HTERT RPE-1 (cell line): Measurements from ENCODE around the gene FXYD4.
"Not testable (repeated sequence)": the region's sequence is repeated elsewhere in the genome, so short reads cannot be mapped to it uniquely, and the experiment has no call there.

Experiments used
- in situ Hi-C: fragments of 300-500 bp; cut with MboI; formaldehyde crosslinking; loops from 4 replicates; pipeline ENCODE4 v1.14.3; 2020; ENCODE audit warnings: low sequenced_read_pairs

Gene FXYD4, protein sequence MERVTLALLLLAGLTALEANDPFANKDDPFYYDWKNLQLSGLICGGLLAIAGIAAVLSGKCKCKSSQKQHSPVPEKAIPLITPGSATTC

DNA sequence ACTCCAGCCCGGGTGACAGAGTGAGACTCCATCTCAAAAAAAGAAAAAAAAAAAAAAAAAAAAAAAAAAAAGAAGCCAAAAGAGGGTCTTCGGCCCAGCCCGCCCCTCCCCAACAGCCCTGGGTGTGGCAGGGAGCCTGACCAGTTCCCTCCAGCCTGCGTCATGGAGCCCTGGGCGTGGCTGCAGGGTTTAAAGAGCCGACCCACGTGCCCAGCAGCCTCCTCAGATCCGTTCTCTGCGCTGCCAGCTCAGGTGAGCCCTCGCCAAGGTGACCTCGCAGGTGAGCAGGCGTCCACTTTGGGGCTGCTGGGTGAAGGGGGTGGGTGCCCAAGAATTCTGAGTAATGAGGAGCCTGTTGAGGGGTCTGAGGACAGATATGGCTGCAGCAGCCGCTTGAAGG lies at the start of gene FXYD4:
FXYD4 (plus strand) TSS at position 219 of the 400 bp plus-strand sequence. CDS start 2,111 bp downstream, outside the sequence.
- in situ Hi-C loops: no loop called here

DNA sequence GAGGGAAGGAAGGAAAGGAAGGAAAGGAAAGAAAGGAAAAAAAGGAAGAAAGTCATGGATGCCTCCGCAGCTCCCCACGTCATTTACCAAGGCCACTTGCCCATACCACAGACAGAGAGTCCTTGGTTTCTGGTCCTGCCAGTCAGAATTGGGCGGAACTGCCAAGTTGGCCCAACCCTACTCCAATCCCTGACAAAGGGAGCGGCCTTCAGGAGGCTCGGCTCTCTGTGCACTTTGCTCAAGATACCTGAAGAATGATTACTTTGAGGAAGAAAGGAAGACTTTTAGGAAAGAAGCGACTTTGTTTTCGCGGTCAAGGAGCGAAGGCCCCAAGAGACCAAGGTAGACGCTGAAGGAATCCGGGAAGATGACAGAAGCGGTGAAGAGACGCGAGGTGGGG lies 49.1 kb upstream of the FXYD4 start:
- in situ Hi-C loops: no loop called here

DNA sequence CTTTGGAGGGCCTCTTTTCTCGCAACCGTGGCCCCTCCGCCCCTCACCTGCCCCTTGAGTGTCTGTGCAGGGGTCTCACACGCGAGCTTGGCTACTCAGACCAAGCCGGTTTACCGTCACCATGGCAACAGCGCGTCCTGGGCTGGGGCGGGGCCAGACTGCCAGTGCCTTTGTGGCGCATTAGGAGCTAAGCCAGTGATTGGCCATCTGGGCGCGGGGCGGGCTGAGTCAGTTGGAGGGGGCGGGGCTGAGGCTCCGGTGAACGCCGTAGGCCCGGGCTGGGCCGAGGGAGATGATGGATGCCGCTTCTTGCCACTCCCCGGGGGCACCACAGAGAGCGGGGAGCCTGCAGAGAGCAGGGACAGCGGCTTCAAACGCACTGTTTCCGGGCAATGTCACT lies 48.7 kb upstream of the FXYD4 start:
- in situ Hi-C loops: no loop called here

DNA sequence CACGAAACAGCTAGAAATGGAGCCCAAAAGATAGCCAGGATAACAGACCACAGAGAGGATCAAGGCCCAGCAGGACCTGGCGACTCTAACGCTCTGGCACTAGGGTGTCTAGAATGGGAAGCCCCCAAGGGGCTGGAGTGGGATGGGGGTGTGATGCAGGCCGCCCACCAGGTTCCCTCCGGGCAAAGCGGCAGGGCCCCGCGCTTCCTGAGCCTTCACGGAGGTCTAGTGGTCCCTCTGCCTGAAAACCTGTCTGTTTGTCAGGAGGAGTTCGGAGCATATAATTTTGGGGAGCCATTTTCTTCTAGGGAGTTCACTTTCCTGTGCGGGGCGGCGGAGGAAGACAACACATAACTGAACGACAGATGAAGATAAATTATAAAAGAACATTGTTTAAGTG lies 48.2 kb upstream of the FXYD4 start:
- in situ Hi-C loops: no loop called here

DNA sequence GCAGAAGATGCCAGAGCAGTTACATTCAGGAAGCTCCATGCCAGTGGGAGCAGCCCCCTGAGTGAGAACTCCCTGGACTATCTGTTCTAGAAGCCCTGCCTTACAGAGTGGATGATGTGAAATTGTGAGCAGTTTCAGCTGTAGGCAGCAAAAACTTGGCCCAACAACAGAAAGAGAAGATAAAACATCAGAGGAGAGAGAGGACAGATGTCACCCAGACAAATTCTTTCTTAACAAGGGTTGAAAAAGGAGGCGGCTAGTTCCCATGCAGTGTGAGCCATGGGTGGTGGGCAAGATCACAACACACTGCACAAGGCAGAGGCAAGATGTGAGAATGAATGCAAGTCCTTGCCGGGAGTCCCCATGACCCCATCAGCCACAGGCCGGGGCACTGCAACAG lies 46.6 kb upstream of the FXYD4 start:
- in situ Hi-C loops: no loop called here

DNA sequence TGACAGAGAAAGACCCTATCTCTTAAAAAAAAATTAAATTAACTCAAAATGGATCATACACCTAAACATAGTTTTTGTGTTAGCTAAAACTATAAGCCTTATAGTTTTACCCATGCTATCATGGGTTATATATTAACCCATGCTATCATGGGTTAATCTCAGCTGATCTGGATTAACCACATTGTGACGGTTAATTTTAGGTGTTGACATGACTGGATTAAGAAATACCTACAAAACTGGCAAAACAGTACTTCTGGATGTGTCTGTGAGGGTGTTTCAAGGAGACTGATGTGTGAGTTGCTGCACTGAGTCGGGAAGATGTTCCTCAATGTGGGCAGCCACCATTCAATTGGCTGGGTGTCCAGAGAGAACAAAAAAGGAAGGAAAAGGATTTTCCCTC lies 44.3 kb upstream of the FXYD4 start:
- in situ Hi-C loops: no loop called here

DNA sequence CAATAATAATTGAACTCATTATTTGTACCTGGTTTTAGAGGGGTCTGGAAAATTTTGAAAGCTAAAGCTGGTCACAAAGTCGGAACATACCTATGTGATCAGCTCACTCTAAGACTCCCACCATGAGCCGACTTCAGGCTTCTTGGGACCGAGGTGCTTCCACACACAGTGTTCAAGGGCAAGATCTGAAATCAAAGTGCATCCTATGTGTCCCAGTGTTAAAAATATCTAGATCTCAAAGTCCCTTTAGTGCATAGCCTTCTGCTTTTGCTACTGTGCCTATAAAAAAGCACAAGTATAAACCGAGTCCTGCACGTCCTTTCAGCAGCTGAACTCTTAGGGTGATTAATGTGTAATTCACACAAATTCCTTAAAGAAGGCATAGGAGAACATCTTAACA lies 43.5 kb upstream of the FXYD4 start:
- in situ Hi-C loops: no loop called here

DNA sequence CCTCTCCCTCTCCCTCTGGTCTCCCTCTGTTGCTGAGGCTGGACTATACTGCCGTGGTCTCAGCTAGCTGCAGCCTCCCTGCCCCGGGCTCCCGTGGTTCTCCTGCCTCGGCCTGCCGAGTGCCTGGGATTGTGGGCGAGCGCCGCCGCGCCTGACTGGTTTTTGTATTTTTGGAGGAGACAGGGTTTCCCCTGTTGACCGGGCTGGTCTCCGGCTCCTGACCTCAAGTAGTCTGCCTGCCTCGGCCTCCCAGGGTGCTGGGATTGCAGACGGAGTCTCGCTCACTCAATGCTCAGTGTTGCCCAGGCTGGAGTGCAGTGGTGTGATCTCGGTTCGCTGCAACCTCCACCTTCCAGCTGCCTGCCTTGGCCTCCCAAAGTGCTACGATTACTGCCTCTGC lies 42.6 kb upstream of the FXYD4 start:
- in situ Hi-C loops: not testable (repeated sequence)

DNA sequence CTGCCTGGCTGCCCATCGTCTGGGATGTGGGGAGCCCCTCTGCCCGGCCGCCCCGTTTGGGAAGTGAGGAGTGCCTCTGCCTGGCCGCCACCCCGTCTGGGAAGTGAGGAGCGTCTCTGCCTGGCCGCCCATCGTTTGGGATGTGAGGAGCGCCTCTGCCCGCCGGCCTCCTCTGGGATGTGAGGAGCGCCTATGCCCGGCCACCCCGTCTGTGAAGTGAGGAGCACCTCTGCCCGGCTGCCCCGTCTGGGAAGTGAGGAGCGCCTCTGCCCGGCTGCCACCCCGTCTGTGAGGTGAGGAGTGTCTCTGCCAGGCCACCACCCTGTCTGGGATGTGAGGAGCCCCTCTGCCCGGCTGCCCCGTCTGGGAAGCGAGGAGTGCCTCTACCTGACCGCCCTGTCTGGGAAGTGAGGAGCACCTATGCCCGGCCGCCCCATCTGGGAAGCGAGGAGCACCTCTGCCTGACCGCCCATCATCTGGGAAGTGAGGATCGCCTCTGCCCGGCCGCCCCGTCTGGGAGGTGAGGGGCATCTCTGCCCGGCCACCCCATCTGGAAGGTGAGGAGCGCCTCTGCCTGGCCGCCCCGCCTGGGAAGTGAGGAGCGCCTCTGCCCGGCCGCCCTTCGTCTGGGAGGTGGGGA lies 42.1 kb upstream of the FXYD4 start:
- in situ Hi-C loops: not testable (repeated sequence)

DNA sequence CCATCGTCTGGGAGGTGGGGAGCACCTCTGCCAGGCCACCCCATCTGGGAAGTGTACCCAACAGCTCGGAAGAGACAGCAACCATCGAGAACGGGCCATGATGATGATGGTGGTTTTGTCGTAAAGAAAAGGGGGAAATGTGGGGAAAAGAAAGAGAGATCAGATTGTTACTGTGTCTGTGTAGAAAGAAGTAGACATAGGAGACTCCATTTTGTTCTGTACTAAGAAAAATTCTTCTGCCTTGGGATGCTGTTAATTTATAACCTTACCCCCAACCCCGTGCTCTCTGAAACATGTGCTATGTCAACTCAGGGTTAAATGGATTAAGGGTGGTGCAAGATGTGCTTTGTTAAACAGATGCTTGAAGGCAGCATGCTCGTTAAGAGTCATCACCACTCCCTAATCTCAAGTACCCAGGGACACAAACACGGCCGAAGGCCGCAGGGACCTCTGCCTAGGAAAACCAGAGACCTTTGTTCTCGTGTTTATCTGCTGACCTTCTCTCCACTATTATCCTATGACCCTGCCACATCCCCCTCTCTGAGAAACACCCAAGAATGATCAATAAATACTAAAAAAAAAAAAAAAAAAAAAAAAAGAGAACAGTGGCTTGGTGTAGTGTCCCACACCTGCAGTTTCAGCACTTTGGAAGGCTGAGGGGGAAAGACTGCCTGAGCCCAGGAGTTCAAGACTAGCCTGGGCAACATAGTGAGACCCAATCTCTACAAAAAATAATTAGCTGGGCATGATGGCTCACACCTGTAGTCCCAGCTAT lies 41.2 kb upstream of the FXYD4 start:
- in situ Hi-C loops: not testable (repeated sequence)

DNA sequence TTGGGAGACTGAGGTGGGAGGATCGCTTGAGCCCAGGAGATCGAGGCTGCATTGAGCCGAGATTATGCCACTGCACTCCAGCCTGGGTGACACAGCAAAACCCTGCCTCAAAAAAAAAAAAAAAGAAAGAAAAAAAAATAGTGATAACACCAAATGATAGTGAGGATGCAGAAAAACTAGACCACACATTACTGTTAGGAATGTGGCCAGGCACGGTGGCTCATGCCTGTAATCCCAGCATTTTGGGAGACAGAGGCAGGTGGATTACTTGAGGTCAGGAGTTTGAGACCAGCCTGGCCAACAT lies 40.7 kb upstream of the FXYD4 start:
- in situ Hi-C loops: not testable (repeated sequence)

DNA sequence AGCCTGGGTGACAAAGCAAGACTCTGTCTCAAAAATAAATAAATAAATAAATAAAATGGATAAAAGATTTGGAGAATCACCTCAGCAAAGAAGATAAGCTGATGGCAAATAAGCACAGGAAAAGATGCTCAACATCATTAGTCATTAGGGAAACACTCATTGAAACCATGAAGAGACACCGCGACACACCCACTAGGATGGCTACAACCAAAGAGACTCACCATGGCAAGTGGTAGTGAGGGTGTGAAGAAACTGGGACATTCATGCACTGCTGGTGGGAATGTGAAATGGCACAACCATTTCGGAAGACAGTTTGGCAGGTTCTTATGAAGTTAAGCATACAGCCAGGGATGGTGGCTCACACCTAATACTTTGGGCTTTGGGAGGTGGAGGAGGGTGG lies 37.8 kb upstream of the FXYD4 start:
- in situ Hi-C loops: no loop called here

DNA sequence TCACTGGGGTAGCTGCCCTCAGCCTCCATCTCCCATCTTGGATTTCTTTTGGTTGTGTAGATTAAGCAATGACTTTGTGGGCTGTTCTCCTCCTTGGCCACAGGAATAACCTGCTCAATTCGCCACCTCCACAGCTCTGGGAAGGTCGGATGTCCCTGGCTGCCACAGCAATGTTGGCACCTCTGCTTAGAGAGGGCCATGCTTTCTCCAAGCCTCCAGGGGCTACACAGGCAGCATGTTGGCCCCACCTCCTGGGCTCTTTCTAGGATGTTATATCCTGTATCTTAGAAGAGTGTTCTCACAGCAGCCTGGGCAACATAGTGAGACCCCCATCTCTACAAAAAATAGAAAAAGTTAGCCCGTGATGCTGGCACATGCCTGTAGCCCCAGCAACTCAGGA lies 35.4 kb upstream of the FXYD4 start:
- in situ Hi-C loops: no loop called here

DNA sequence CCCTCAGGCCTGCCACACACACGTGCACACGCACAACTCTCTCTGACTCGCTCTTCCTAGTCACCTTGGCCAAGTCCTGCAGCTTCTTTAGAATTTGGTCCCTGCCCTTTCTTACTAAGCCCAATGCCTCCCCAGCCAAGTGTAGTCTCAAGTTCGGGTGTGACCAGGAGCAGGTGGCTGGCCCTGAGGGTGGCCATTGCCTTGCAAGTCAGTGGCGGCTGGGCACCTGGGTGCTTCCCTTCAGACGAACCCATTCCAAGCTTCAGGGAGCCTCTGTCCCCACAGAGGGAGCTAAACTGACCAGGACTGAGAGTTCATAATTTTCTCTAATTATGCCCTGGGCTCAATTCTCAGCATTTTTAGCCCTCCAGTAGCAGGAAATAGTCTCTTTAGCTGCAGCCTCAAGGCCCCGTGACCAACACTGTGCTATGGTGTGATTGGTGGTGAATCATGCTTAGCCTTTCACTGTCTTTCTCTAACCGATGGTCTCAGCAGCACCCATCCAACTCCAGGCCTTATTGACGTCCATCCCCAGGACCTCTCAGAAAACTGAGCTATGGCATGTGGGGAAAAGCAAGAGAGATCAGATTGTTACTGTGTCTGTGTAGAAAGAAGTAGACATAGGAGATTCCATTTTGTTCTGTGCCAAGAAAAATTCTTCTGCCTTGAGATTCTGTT lies 34.7 kb upstream of the FXYD4 start:
- in situ Hi-C loops: no loop called here

DNA sequence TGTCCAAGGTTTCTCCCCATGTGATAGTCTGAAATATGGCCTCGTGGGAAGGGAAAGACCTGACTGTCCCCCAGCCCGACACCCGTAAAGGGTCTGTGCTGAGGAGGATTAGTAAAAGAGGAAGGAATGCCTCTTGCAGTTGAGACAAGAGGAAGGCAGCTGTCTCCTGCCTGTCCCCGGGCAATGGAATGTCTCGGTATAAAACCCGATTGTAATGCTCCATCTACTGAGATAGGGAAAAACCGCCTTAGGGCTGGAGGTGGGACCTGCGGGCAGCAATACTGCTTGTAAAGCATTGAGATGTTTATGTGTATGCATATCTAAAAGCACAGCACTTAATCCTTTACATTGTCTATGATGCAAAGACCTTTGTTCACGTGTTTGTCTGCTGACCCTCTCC lies 33.9 kb upstream of the FXYD4 start:
- in situ Hi-C loops: not testable (repeated sequence)

DNA sequence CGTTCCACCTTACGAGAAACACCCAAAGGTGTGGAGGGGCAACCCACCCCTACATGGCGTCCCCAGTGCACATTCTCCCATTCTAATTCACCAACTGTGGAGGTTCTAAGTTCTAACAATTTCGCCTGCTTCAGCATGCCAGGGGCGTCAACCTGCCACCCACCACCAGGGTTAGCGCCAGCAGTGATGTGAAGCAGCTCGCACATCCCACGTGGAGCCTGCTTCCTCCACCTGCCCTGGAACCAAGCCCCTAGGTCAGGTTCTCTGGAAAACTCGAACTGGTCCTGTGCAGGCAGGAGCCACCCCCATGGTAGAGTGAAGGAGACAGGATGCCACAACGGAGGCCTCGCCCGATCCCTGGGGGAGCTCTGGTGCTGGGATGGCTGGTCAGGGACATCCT lies 33.3 kb upstream of the FXYD4 start:
- in situ Hi-C loops: no loop called here

DNA sequence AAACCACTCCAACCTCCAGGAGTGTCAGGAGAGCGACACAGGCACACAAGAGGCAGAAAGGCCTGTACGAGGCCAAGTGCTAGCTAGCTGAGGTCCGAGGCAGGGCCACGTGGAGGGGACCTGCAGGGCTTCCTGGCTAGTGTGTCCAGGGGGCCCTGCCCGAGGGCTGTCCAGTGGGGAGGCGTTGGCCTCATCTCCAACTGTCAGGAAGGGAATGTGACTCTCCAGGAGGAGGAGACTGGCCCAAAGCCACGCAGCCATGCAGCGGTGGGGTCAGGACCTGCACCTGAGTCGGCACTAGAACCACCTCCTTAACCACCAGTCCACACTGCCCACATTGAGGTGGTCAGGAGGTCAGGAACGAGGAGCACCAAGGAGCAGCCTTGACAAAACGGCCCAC lies 32.3 kb upstream of the FXYD4 start:
- in situ Hi-C loops: no loop called here

DNA sequence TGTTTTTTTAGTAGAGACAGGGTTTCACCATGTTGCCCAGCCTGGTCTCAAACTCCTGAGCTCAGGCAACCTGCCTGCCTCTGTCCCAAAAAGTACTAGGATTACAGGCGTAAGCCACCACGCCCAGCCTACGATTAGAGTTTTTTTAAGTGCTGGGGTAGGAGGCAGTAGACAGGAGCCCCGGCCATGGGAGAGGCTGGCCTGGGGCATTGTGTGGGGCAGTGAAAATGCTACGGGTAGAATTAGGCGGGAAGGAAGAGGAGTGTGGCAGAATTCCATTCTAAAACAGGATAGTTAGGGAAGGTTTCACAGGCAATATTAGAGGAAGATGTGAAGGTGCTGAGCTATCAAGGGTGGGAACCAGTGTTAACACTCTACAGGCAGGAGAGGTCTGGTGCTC lies 31.3 kb upstream of the FXYD4 start:
- in situ Hi-C loops: no loop called here

DNA sequence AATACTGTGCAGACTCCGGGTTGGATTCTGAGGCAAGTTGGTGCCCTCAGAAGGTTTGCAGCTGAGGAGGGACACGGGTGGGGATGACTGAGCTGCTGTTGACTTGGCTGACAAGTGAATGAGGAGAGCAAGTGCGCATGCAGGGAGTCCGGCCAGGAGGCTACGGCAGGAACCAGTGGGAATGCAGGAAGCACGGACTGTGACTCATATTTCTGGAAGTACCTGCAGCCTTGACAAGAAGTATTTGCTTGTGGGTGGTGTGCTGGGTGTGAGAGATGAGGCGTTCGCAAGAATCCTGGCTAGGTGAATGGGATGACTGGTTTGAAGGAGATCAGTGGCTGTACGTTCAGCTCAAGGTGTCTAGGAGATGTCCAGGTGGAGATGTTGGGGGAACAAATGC lies 30.8 kb upstream of the FXYD4 start:
- in situ Hi-C loops: no loop called here

DNA sequence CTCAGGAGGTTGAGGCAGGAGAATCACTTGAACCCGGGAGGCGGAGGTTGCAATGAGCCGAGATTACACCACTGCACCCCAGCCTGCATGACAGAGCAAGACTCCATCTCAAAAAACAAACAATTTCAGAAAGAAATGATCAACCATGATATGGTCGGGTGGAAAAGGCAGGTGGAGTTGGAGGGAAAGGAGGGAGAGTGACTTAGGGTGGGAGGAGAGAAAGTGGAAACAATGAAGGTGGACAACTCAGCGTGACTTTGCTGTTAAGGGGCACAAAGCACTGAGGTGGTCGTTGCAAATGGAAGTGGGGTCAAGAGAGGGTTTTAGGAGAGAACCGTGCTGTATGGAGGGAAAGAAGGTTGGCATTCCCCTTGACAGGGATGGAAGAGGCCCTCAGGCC lies 30.0 kb upstream of the FXYD4 start:
- in situ Hi-C loops: no loop called here

DNA sequence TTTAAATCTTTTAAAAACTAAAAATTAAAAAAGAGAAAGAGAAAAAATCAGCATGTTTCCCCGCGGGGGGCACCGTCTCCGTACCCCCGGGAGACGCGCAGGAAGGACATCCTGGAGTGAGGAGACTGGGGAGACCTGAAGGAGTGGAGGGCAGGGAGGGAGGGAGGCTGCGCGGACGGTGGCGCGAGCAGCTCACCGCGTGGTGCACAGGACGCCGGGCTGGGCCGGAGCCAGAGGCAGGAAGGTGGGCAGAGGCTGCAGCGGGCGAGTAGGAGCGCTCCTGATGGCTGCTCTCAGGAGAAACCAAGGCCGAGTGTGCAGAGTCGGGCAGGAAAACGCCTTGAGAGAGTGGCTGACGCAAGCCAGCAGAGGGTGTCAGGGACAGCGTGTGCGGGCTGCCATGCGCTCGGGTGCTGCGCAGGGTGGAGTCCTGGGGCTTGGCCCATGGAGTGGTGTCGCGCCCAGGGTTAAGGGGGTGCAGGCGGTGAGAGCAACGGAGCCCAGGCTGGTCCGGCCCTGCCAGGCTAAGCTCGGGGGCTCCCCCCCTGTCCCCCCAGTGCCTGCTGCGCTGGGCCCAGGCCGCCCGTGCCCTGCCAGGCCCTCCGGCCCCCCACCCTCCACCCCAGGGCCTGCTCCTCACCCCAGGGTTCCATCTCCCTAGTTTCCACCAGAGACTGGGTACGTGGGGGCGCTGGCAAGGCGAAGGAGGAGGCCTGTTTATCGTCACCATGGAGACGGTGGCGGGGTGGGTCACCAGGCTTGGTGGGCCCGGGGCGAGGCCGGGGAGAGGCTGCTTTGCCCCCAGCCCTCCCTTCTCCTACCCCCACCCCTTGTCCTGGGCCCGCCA lies 28.9 kb upstream of the FXYD4 start:
- in situ Hi-C loops: no loop called here
